ENCODE results near the gene LILRB3.
"Not testable (repeated sequence)": the region's sequence is repeated elsewhere in the genome, so short reads cannot be mapped to it uniquely, and the experiment has no call there.

Gene LILRB3

GRCh38 chr19:54222474-54223276 lies at the start of gene LILRB3:
Gene LILRB3, minus strand, starts transcription at chr19:54223007. Its CDS starts 31 bp downstream, at chr19:54222976.
- DNase-seq, result not testable (repeated sequence)

DNA sequence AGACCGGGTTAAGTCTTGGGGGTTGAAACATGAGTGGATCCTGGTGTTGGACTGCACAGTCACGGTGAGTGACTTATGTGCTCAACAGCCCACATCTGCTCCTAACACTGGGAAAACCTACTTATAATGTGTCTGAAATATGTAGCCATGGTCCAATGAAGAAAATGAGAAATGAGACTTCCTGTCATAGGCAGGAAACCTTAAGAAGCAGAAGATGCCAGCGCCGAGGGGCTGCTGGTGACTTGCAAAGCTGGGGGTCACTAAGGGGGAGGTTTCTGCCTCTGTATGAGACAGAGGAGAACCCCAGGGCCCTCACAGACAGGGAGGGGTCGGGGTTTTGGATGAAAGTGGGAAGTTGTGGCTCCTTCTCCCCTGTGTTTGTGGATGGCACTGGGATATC lies 49.4 kb upstream of the LILRB3 start:
- not testable (repeated sequence) for DNase-seq

DNA sequence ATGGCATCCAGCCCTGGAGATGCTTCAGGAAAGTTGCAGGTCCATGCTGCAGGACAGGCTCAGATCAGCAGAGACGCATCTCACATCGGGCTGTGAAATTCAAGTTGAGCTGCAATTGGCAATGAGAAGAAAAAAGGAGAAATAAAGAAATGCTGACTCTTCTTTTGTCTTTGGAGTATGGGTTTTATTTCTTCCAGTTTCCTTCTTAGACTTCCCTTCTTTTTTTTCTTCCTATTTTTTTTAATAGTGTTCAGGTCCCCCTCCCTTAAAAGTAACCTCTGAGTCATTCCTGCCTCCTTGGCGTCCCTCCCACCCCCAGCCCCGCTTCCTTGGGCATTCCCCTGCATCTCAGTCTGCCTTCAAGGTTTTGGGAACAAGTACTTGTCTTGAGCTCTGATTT lies 48.8 kb upstream of the LILRB3 start:
- DNase-seq, result not testable (repeated sequence)

GRCh38 chr19:54271106-54271505 lies 48.3 kb upstream of the LILRB3 start:
- no peak for DNase-seq

- no peak for DNase-seq
Observed at GRCh38 chr19:54268936-54269335, 46.1 kb upstream of the LILRB3 start.

GRCh38 chr19:54266133-54266532 lies 43.3 kb upstream of the LILRB3 start:
- no peak for DNase-seq

DNA sequence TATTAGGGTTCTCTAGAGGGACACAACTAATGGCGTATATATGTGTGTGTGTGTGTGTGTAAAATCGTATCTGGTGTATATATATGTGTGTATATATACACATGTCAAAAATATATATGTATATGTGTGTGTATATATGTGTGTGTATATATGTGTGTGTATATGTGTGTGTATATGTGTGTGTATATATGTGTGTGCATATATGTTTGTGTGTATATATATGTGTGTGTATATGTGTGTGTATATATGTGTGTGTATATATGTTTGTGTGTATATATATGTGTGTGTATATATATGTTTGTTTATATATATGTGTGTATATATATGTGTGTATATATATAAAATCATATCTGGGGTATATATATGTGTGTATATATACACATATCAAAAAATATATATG lies 39.7 kb upstream of the LILRB3 start:
- DNase-seq, result no peak

DNA sequence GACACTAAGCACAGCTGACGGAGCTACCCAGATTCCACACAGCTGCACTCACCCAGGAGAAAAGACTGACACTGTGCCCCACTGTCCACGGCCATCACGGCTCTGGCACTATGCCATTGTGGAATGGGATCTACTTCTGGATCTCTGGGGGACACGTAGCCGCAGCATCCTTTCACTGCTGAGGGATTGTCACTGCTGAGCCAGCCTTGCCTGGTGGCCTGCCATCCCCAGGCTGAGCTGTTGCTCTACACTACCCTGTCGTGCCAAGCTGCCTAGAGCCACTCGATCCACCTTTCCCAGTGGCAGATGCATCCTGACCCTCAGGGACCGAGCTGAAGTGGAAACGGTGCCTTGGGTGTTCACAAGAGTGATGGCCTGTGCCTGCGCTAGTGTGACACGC lies 39.3 kb upstream of the LILRB3 start:
- DNase-seq, result no peak

DNA sequence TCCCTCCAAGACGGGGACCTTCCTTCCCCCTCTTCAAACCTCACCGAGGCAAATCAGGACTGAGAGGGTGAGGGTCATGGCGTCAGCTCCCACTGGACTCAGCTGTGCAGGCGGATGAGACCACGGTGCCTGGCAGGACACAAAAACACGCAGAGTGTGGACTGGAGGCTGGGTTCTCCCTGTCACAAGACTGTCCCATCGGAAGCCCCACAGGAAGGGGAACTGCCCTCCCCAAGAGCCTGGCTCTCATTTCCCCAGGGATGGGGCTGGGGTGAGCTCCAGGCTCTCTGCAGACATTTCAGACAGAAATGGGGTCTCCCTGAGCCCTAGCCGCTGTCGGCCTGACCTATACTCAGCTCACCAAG lies 34.3 kb upstream of the LILRB3 start, which contains the start of gene LILRB5:
Gene LILRB5, minus strand, starts transcription at position 158 of the 365 bp plus-strand sequence. Its CDS starts 80 bp downstream, at position 78.
- DNase-seq, result no peak

DNA sequence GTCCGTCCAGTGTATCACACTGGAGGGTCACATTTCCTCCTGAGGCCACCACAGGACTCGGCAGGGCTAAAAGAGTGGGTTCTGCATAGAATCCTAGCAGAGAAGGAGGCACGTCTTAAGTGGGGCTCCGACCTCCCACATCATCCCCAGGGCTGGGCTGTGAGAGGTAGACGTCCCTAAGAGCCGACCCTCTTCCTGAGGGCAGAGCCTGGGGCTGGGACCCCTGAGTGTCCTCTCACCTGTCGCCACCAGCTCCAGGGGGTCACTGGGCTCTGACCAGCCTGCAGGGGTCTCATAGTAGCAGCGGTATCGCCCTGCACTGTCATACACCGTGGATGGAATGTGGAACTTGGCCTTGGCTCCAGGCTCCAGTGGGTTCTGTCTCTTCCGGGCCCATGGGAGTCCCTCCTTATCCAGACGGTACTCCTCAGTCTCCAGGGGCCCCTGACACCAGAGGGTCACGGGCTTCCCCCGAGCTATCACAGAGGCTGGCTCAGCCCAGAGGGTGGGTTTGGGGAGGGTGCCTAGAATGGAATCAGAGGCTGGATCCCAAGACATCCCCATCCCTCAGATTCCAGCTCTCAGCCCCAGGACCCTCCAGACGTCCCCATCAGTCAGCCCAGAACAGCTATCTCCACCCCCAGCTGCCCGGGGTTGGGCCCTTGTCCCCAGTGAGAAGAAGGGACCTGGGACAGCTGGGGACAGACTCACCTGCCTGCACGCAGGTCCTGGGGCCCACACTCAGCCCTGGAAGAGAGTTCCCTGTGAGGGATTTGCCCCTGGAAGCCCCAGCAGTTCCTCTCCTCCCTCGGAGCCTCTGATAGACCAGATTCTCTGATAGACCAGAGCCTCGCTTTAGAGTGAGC lies 33.7 kb upstream of the LILRB3 start:
- DNase-seq, result no peak

DNA sequence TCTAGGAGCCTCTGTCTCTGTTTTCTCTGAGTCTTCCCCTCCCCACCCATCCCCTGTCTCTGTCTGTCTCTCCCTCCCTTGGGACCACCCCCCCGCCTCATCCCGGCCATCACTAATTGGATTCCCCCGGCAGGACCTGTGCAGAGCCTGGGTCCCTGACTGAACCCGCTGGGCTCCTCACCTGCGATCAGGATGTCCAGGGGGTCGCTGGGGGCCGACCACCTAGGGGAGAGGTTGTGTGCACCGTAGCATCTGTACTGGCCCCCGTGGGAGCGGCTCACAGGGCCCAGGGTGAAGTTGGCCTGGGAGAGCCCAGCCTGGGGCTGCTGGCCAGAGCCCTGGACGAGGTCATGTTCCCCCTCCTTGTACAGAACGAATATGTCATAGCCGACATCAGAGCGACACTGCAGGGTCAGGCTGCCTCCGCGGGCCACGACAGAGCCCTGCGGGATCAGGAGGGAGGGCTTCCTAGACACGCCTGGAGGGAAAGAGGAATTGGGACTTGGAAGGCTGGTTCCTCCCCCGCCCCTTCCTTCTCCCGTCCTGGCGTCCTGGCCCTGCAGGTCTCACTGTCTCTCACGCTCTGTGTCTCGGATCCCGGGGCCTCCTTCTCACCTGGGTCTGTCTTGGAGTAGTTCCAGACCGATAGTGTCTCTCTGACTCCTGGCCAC lies 32.4 kb upstream of the LILRB3 start:
- DNase-seq, result no peak

GRCh38 chr19:54254195-54254906 lies 31.5 kb upstream of the LILRB3 start:
- DNase-seq, result no peak

DNA sequence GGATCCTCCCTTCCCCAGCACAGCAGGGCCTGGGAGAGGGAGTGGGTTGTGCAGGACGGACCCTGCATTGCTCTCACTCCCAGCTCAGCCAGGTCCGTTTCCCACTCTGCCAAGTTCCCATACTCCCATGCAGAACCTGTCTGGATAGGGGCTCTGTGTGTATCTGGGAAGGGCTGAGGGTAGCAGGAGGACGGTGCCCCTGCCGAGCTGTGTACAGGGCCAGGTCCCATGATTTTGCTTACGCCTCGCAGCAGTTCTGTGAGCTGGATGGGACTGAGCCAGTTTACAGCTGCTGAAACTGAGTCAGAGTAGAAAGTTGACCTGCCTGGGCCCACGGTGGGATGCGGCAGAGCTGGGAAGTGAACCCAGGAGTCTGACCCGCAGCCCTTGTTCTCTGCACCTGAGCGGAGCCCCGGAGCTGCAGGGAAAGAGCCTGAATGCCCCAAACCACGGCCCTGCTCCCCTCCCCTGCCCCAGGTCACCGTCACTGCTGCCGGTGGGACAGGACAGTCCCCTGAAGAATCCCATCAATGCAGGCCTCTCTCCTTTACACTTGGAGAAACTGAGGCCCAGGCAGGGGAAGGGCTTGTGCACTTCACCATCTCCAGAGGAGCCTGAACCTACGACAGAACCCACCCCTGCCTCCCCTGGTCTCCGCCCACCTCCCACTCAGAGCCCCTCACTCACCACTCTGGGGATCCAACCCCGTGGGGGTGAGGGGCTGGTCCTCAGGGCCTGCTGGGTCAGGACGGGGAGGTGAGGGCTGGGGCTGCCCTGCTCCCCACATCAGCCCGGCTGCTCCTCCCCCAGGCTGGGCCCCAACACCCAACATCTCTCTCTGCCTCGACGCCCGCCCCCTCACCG lies 30.8 kb upstream of the LILRB3 start:
- DNase-seq, result no peak

DNA sequence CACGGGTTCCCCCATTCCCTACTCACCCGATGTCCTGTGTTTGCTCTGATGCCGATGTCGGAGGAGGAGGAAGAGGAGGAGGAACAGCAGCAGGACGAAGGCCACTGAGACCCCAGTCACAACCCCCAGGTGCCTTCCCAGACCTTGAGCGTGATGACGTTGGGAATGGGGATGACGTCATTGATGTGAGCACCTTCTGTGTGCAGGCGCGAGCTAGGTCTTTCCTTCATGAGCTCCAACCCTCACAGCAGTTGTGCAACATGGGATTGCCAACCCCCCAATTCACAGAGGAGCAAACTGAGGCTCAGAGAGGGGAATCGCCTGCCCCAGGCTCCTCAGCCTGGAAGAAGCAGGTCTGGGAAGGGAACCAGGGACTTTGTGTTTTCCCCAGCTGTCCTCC lies 30.0 kb upstream of the LILRB3 start:
- no peak for DNase-seq

DNA sequence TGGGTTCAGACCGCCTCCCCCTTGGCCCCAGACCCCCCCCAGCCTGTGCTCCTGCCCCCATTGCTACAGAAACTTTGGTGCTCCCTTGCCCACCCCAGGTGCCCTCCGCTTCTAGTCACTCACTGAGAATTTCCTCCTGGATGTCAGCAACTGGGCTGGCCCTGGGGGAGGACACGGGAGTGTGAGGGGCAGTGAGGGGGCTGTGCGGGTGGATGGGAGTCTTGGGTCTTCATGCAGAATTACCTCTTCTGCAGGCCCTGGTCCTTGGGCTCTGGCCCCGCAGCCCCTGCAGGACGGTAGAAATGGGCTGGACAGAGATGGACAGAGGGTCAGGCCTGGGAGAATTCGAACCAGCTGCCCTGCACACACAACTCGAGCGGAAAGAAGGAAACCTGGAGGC lies 29.4 kb upstream of the LILRB3 start:
- DNase-seq, result no peak

- no peak for DNase-seq
Observed at GRCh38 chr19:54248016-54248601, 25.3 kb upstream of the LILRB3 start.

DNA sequence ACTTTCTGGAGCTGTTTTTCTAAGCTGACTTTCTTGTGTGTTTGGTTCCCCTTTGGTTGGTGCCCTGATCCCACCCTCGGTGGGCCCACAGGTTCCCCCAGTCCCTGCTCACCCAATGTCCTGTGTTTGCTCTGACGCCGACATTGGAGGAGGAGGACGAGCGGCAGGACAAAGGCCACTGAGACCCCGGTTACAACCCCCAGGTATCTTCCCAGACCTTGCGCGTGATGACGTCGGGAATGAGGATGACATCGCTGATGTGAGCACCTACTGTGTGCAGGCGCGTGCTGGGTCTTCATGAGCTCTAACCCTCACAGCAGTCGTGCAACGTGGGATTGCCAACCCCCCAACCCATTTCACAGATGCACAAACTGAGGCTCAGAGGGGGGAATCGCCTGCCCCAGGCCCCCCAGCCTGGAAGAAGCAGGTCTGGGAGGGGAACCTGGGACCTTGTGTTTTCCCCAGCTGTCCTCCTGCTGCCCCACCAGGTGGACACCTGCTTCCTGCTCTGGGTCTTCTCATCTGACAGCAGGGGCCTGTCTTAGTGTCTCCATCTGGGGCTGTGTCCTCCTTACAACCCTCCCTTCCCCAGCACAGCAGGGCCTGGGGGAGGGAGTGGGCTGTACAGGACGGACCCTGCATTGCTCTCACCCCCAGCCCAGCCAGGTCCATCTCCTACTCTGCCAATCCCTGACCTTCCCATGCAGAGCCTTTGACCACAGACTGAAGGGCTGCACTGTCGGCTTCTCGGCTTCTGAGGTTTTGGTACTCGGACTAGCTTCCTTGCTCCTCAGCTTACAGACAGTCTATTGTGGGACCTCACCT lies 24.5 kb upstream of the LILRB3 start:
- no peak for DNase-seq

GRCh38 chr19:54245936-54246335 lies 23.1 kb upstream of the LILRB3 start:
- no peak for DNase-seq

DNA sequence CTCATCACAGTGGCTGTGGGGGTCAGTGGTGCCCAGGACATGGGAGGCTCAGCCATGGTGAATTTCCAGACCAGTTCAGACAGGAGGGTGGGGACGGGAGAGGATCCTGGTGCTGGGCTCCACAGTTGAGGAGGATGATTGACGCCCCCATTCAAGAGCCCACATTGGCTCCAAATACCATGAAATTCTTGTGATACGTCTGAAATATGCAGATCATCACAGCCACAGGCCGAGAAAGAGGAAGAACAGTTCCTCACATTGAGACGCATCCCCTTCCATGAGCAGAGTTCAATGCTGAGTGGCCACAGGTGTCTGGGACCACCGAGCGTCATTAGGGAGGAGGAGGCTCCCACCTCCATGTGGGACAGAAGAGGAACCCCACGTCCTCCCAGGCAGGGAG lies 21.0 kb upstream of the LILRB3 start:
- not testable (repeated sequence) for DNase-seq

- not testable (repeated sequence) for DNase-seq
Observed at GRCh38 chr19:54242646-54243045, 19.8 kb upstream of the LILRB3 start, which contains the start of gene LILRA6. Gene LILRA6, minus strand, starts transcription at chr19:54242790.
